Transverse colon (tissue), 4 donors: ENCODE results near the gene C2CD4D. TPM values are rescaled to one million over a fixed set of nuclear protein-coding genes. Genes with fewer than 3 reads are reported as not detected.

ENCODE experiments used
- DNase-seq: peaks from one replicate; pipeline ENCODE4 v3.0.0-alpha.2; 2019
- H3K27ac ChIP-seq, 4 donors: fragments of 200-600 bp; sonication (generic); 2 replicates each; pipeline ENCODE4 v1.5.1; 2016 to 2018; ENCODE audit warnings: inconsistent platforms in 4 of 4
- H3K27me3 ChIP-seq: fragments of 200-600 bp; sonication (generic); 2 replicates; pipeline ENCODE4 v1.5.1; 2017; ENCODE audit warnings: inconsistent platforms
- H3K36me3 ChIP-seq, 4 donors: fragments of 200-600 bp; sonication (generic); 2 replicates each; pipeline ENCODE4 v1.5.1; 2017 to 2019; ENCODE audit warnings: inconsistent platforms in 4 of 4
- H3K4me1 ChIP-seq, 4 donors: fragments of 200-600 bp; sonication (generic); 2 replicates each; pipeline ENCODE4 v1.5.1; 2017 to 2020; ENCODE audit warnings: inconsistent platforms in 4 of 4
- H3K4me3 ChIP-seq, 4 donors: fragments of 200-600 bp; sonication (generic); 1 replicate in 1 of 4; 2 replicates in 3 of 4; pipeline versions ENCODE4 v1.5.1 to v1.6.1; 2017 to 2019; ENCODE audit warnings: inconsistent platforms in 4 of 4
- H3K9me3 ChIP-seq, 2 donors: fragments of 200-600 bp; sonication (generic); 2 replicates each; pipeline ENCODE4 v1.5.1; 2017 to 2019; ENCODE audit warnings: inconsistent platforms in 2 of 2
- CTCF ChIP-seq, 5 experiments: fragments of 200-600 bp in 3 of 5; fragments of 450-650 bp in 2 of 5; sonication (generic) in 3 of 5; IDR thresholded peaks; 1 replicate in 2 of 5; 2 replicates in 3 of 5; pipeline ENCODE4 v1.5.1; 2016 to 2017; ENCODE audit warnings: antibody characterized with exemption in 5 of 5, inconsistent platforms in 3 of 5, mild to moderate bottlenecking in 2 of 5, moderate library complexity in 1 of 5
- EP300 ChIP-seq: sonication (generic); formaldehyde crosslinking; IDR thresholded peaks from one replicate; pipeline ENCODE4 v1.6.1; 2017; ENCODE audit warnings: antibody characterized with exemption, low read depth
- POLR2A ChIP-seq: fragments of 450-650 bp; IDR thresholded peaks from one replicate; pipeline ENCODE4 v1.6.1; 2016; ENCODE audit warnings: antibody characterized with exemption, mild to moderate bottlenecking, moderate library complexity
- POLR2AphosphoS5 ChIP-seq, 3 donors: sonication (generic); formaldehyde crosslinking; IDR thresholded peaks; one replicate each; pipeline ENCODE4 v1.6.1; 2016; ENCODE audit warnings: antibody characterized with exemption in 3 of 3
- WGBS, 2 donors: methylation state at CpG; one replicate each; pipeline ENCODE4 v1.1.5; 2018; ENCODE audit warnings: low coverage in 1 of 2; 5-methylcytosine and 5-hydroxymethylcytosine counted together
- in situ Hi-C, 4 donors: fragments of 200-750 bp; cut with MboI; loops; one replicate each; pipeline versions ENCODE4 v1.15.0 to v1.15.1; 2017; ENCODE audit warnings: low sequenced_read_pairs in 3 of 4, low pct_ligation_motif_present in 1 of 4, low pct_unique_long_range_greater_than_20kb in 1 of 4
- intact Hi-C: fragments of 100-400 bp; cut with DNase I; formaldehyde crosslinking; loops from one replicate; pipeline ENCODE4 v1.15.1; 2023; ENCODE audit warnings: low total_unique reads
- total RNA-seq, 4 donors: library from RNA; depleted of rRNA; stranded (reverse); fragments of >200 nt; gene quantifications; one replicate each; pipeline ENCODE4 v1.1.0, GENCODE V29; 2016

The C2CD4D gene
- total RNA-seq, 4 donors from 2014 or later, result not detected

GRCh38 chr1:151864411-151864810 is 24.8 kb upstream of the C2CD4D start:
- 55% methylated on average over 2 of the region's 2 CpGs; no CpG with 5 or more reads in 1 of the 2 donors for WGBS, 2 donors
- H3K36me3 ChIP-seq, result no peaks in the 10 kb centered on the region

GRCh38 chr1:151862604-151863003 is 23.0 kb upstream of the C2CD4D start:
- TF ChIP-seq EP300 (no peak), POLR2A (no peak), POLR2AphosphoS5 (IDR thresholded peaks at IDR 0.05) (no peak), CTCF (IDR thresholded peaks at IDR 0.05) (no peak)
- H3K4me3 ChIP-seq, result no peak overlapping the region
- H3K9me3 ChIP-seq, result no peaks in the 10 kb centered on the region
- H3K36me3 ChIP-seq, result no peaks in the 10 kb centered on the region
- no peak for DNase-seq
- intact Hi-C loops, result no loop called here
- no peaks in the 10 kb centered on the region for H3K27me3 ChIP-seq
- peaks cover 0 to 2% (median 0%) of the 10 kb centered on the region in 4 donors for H3K4me1 ChIP-seq
- in situ Hi-C loops, result no loop called here
- no peak overlapping the region for H3K27ac ChIP-seq

More at GRCh38 chr1:151864411-151864810, 24.8 kb upstream of the C2CD4D start:
- in situ Hi-C loops, result no loop called here
- no peaks in the 10 kb centered on the region for H3K9me3 ChIP-seq
- H3K4me3 ChIP-seq, result no peak overlapping the region
- DNase-seq, result no peak
- no peak overlapping the region for H3K27ac ChIP-seq
- no peaks in the 10 kb centered on the region for H3K27me3 ChIP-seq
- peaks cover 0 to 12% (median 2%) of the 10 kb centered on the region in 4 donors for H3K4me1 ChIP-seq
- intact Hi-C loops, result no loop called here
- no peak for TF ChIP-seq CTCF (IDR thresholded peaks at IDR 0.05)
- no peak for TF ChIP-seq POLR2A
- TF ChIP-seq EP300, result no peak
- no peak for TF ChIP-seq POLR2AphosphoS5 (IDR thresholded peaks at IDR 0.05)

GRCh38 chr1:151860504-151861187 is 21.0 kb upstream of the C2CD4D start:
- Histone ChIP-seq H3K27ac (no peak overlapping the region), H3K9me3 (no peaks in the 10 kb centered on the region), H3K4me3 (no peak overlapping the region), H3K36me3 (no peaks in the 10 kb centered on the region), H3K27me3 (no peaks in the 10 kb centered on the region), H3K4me1 (no peaks in the 10 kb centered on the region)
- intact Hi-C loops, result no loop called here
- TF ChIP-seq POLR2AphosphoS5 (IDR thresholded peaks at IDR 0.05) (no peak), POLR2A (no peak), CTCF (IDR thresholded peaks at IDR 0.05) (no peak), EP300 (no peak)
- in situ Hi-C loops, result no loop called here
- no peak for DNase-seq
- WGBS, 2 donors, result 83 to 87% methylated on average over 4 to 7 of the region's 7 CpGs

GRCh38 chr1:151859891-151860293 is 20.3 kb upstream of the C2CD4D start:
- no peak for DNase-seq
- H3K9me3 ChIP-seq, result no peaks in the 10 kb centered on the region
- no peak overlapping the region for H3K27ac ChIP-seq

More at GRCh38 chr1:151859891-151860293, 20.3 kb upstream of the C2CD4D start:
- in situ Hi-C loops, result no loop called here
- Histone ChIP-seq H3K27me3 (no peaks in the 10 kb centered on the region), H3K4me3 (no peak overlapping the region), H3K4me1 (no peaks in the 10 kb centered on the region), H3K36me3 (no peaks in the 10 kb centered on the region)
- intact Hi-C loops, result no loop called here
- no peak for TF ChIP-seq POLR2A
- TF ChIP-seq POLR2AphosphoS5 (IDR thresholded peaks at IDR 0.05), result no peak
- no peak for TF ChIP-seq EP300
- TF ChIP-seq CTCF (IDR thresholded peaks at IDR 0.05), result no peak
- WGBS, 2 donors, result 78 to 94% methylated on average over 2 to 6 of the region's 6 CpGs
